Liver (tissue), 9 donors: Measurements from ENCODE around the gene FBXO22. TPM values are rescaled to one million over a fixed set of nuclear protein-coding genes. Genes with fewer than 3 reads are reported as not detected.
"Not testable (repeated sequence)": the region's sequence is repeated elsewhere in the genome, so short reads cannot be mapped to it uniquely, and the experiment has no call there.

Experiments
- DNase-seq: peaks from one replicate; pipeline ENCODE4 v3.0.0-alpha.2; 2017; ENCODE audit warnings: low spot score
- H3K27ac ChIP-seq, 2 donors: one replicate each; pipeline ENCODE4 v1.7.0; 2013; ENCODE audit warnings: inconsistent platforms in 2 of 2, low read length in 2 of 2, control low read depth in 1 of 2, low read depth in 1 of 2, mild to moderate bottlenecking in 1 of 2
- H3K27me3 ChIP-seq, 4 donors: one replicate each; pipeline versions ENCODE4 v1.6.1 to v1.7.0; 2013; ENCODE audit warnings: low read length in 3 of 4, inconsistent platforms in 1 of 4, mild to moderate bottlenecking in 1 of 4, moderate library complexity in 1 of 4; ENCODE audit not compliant: control insufficient read depth in 4 of 4, insufficient read depth in 4 of 4
- H3K36me3 ChIP-seq, 4 donors: one replicate each; pipeline versions ENCODE4 v1.6.1 to v1.7.0; 2013; ENCODE audit warnings: low read length in 3 of 4, mild to moderate bottlenecking in 3 of 4, low read depth in 1 of 4, moderate library complexity in 1 of 4; ENCODE audit not compliant: control insufficient read depth in 4 of 4, insufficient read depth in 3 of 4
- H3K4me1 ChIP-seq, 4 donors: one replicate each; pipeline versions ENCODE4 v1.6.1 to v1.7.0; 2013; ENCODE audit warnings: low read length in 3 of 4, mild to moderate bottlenecking in 3 of 4, moderate library complexity in 1 of 4; ENCODE audit not compliant: control insufficient read depth in 4 of 4, insufficient read depth in 4 of 4
- H3K4me3 ChIP-seq, 3 donors: one replicate each; pipeline versions ENCODE4 v1.6.1 to v1.7.0; 2013; ENCODE audit warnings: low read length in 3 of 3, control low read depth in 1 of 3, low read depth in 1 of 3, mild to moderate bottlenecking in 1 of 3
- H3K9ac ChIP-seq, 2 donors: one replicate each; pipeline ENCODE4 v1.7.0; 2013; ENCODE audit warnings: low read length in 2 of 2, mild to moderate bottlenecking in 2 of 2, moderate library complexity in 2 of 2, control low read depth in 1 of 2, low read depth in 1 of 2
- H3K9me3 ChIP-seq, 4 donors: one replicate each; pipeline versions ENCODE4 v1.6.1 to v1.7.0; 2013; ENCODE audit warnings: low read length in 3 of 4; ENCODE audit not compliant: control insufficient read depth in 4 of 4
- EGR1 ChIP-seq, 2 donors: IDR thresholded peaks; 2 replicates each; pipeline ENCODE4 v1.6.1; 2016 to 2018; ENCODE audit warnings: antibody characterized with exemption in 2 of 2, low read depth in 2 of 2
- FOXA1 ChIP-seq: IDR thresholded peaks from 2 replicates; pipeline ENCODE4 v1.6.1; 2016; ENCODE audit warnings: antibody characterized with exemption
- FOXA2 ChIP-seq: IDR thresholded peaks from 2 replicates; pipeline ENCODE4 v1.6.1; 2016; ENCODE audit warnings: antibody characterized with exemption
- GABPA ChIP-seq, 2 donors: IDR thresholded peaks in 1 of 2; conservative IDR thresholded peaks in 1 of 2; 2 replicates each; pipeline ENCODE4 v1.6.1; 2016; ENCODE audit warnings: antibody characterized with exemption in 2 of 2, mild to moderate bottlenecking in 1 of 2, moderate library complexity in 1 of 2
- HNF4A ChIP-seq, 2 donors: conservative IDR thresholded peaks; 2 replicates each; pipeline ENCODE4 v1.6.1; 2016; ENCODE audit warnings: antibody characterized with exemption in 2 of 2, mild to moderate bottlenecking in 2 of 2
- HNF4G ChIP-seq: IDR thresholded peaks from 2 replicates; pipeline ENCODE4 v1.6.1; 2016; ENCODE audit warnings: antibody characterized with exemption
- JUND ChIP-seq, 2 donors: IDR thresholded peaks; 2 replicates each; pipeline ENCODE4 v1.6.1; 2016; ENCODE audit warnings: antibody characterized with exemption in 2 of 2
- NR2F2 ChIP-seq: IDR thresholded peaks from 2 replicates; pipeline ENCODE4 v1.6.1; 2016; ENCODE audit warnings: antibody characterized with exemption
- RAD21 ChIP-seq, 2 donors: IDR thresholded peaks; 2 replicates each; pipeline ENCODE4 v1.6.1; 2016; ENCODE audit warnings: antibody characterized with exemption in 2 of 2, mild to moderate bottlenecking in 2 of 2
- RXRA ChIP-seq, 2 donors: IDR thresholded peaks; 2 replicates each; pipeline ENCODE4 v1.6.1; 2017 to 2018; ENCODE audit warnings: antibody characterized with exemption in 2 of 2, mild to moderate bottlenecking in 1 of 2
- SP1 ChIP-seq: IDR thresholded peaks from 2 replicates; pipeline ENCODE4 v1.6.1; 2018; ENCODE audit warnings: antibody characterized with exemption, mild to moderate bottlenecking
- TAF1 ChIP-seq: conservative IDR thresholded peaks from 2 replicates; pipeline ENCODE4 v1.6.1; 2016; ENCODE audit warnings: antibody characterized with exemption, mild to moderate bottlenecking
- YY1 ChIP-seq: IDR thresholded peaks from 2 replicates; pipeline ENCODE4 v1.6.1; 2016; ENCODE audit warnings: antibody characterized with exemption, mild to moderate bottlenecking
- whole genome bisulfite sequencing: extraction: QIAGEN DNeasy Blood & Tissue Kit; methylation state at CpG from one replicate; pipeline ENCODE4 v1.1.7; 2013; 5-methylcytosine and 5-hydroxymethylcytosine counted together
- polyA plus RNA-seq, 2 donors: library from polyadenylated mRNA; stranded (reverse) in 1 of 2; unstranded in 1 of 2; fragments of 200-250 nt in 1 of 2; fragments of >200 nt in 1 of 2; fragmentation: Nextera tagmentation in 1 of 2; extraction: Ambion mirVana in 1 of 2; gene quantifications; one replicate each; pipeline versions ENCODE4 v1.2.1 to v1.2.3, GENCODE V29; 2013 to 2015
- total RNA-seq, 2 donors: library from RNA; depleted of rRNA; stranded (reverse); fragments of >200 nt; gene quantifications; one replicate each; pipeline ENCODE4 v1.2.3, GENCODE V29; 2014
- TF ChIP-seq, protein P1 (sequence below): IDR thresholded peaks from 2 replicates; pipeline ENCODE4 v1.6.1; 2016; ENCODE audit warnings: antibody characterized with exemption
- TF ChIP-seq, protein P2 (sequence below): fragments of 150-350 bp; IDR thresholded peaks from 2 replicates; pipeline ENCODE4 v1.5.1; 2017; ENCODE audit warnings: improper control_type of control experiment, low read depth, low read length; ENCODE audit not compliant: missing input control
- TF ChIP-seq, protein P3 (sequence below): IDR thresholded peaks from 2 replicates; pipeline ENCODE4 v1.6.1; 2016; ENCODE audit warnings: antibody characterized with exemption, mild to moderate bottlenecking
- TF ChIP-seq, protein P4 (sequence below): IDR thresholded peaks from 2 replicates; pipeline ENCODE4 v1.6.1; 2016; ENCODE audit warnings: antibody characterized with exemption
- TF ChIP-seq, protein P5 (sequence below): IDR thresholded peaks from 2 replicates; pipeline ENCODE4 v1.6.1; 2016; ENCODE audit warnings: antibody characterized with exemption
- donor health status: healthy.
- donor health status: healthy.
- donor health status: healthy.
- donor health status: healthy.
- donor health status: healthy.

The FBXO22 gene
- total and polyA plus RNA-seq, 4 donors, result 16.8 to 40.8 (median 31.8) TPM

DNA sequence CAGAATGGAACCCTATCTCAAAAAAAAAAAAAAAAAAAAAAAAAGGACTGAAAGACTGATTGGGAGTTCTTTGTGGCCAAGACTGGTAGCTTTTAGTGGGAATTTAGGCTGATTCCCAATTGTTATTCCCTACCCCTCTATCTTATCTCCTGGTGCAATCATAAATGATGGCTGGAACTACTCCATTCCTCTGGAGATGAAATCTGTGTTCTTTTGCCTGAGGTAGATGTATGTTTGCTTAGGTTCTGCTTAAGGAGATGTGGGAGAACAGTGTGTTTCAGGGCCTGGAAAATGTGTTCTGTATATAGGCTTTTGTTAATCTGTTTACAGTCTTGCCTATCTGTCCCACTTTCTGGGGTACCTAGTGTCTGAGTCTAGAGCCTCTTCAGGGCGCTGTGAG lies 40.9 kb upstream of the FBXO22 start (continued):
- TF ChIP-seq TAF1 (no peak), FOXA2 (no peak), HNF4A (conservative IDR thresholded peaks at IDR 0.05) (no peak), RXRA (IDR thresholded peaks at IDR 0.05) (no peak), HNF4G (no peak)
- TF ChIP-seq, protein P1, sequence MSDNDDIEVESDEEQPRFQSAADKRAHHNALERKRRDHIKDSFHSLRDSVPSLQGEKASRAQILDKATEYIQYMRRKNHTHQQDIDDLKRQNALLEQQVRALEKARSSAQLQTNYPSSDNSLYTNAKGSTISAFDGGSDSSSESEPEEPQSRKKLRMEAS, result no peak
- TF ChIP-seq, protein P2, sequence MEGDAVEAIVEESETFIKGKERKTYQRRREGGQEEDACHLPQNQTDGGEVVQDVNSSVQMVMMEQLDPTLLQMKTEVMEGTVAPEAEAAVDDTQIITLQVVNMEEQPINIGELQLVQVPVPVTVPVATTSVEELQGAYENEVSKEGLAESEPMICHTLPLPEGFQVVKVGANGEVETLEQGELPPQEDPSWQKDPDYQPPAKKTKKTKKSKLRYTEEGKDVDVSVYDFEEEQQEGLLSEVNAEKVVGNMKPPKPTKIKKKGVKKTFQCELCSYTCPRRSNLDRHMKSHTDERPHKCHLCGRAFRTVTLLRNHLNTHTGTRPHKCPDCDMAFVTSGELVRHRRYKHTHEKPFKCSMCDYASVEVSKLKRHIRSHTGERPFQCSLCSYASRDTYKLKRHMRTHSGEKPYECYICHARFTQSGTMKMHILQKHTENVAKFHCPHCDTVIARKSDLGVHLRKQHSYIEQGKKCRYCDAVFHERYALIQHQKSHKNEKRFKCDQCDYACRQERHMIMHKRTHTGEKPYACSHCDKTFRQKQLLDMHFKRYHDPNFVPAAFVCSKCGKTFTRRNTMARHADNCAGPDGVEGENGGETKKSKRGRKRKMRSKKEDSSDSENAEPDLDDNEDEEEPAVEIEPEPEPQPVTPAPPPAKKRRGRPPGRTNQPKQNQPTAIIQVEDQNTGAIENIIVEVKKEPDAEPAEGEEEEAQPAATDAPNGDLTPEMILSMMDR, result no peak

- H3K27me3 ChIP-seq, result no peaks in the 10 kb centered on the region
- TF ChIP-seq, protein P1, result no peak
- TF ChIP-seq, protein P3, sequence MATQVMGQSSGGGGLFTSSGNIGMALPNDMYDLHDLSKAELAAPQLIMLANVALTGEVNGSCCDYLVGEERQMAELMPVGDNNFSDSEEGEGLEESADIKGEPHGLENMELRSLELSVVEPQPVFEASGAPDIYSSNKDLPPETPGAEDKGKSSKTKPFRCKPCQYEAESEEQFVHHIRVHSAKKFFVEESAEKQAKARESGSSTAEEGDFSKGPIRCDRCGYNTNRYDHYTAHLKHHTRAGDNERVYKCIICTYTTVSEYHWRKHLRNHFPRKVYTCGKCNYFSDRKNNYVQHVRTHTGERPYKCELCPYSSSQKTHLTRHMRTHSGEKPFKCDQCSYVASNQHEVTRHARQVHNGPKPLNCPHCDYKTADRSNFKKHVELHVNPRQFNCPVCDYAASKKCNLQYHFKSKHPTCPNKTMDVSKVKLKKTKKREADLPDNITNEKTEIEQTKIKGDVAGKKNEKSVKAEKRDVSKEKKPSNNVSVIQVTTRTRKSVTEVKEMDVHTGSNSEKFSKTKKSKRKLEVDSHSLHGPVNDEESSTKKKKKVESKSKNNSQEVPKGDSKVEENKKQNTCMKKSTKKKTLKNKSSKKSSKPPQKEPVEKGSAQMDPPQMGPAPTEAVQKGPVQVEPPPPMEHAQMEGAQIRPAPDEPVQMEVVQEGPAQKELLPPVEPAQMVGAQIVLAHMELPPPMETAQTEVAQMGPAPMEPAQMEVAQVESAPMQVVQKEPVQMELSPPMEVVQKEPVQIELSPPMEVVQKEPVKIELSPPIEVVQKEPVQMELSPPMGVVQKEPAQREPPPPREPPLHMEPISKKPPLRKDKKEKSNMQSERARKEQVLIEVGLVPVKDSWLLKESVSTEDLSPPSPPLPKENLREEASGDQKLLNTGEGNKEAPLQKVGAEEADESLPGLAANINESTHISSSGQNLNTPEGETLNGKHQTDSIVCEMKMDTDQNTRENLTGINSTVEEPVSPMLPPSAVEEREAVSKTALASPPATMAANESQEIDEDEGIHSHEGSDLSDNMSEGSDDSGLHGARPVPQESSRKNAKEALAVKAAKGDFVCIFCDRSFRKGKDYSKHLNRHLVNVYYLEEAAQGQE, result no peak
- TF ChIP-seq RAD21 (IDR thresholded peaks at IDR 0.05) (no peak), YY1 (no peak), SP1 (no peak), RXRA (IDR thresholded peaks at IDR 0.05) (no peak), TAF1 (no peak), GABPA (IDR thresholded peaks at IDR 0.05 in 1 of 2, conservative IDR thresholded peaks at IDR 0.05 in 1 of 2) (no peak), NR2F2 (no peak), JUND (IDR thresholded peaks at IDR 0.05) (no peak), FOXA1 (no peak), HNF4G (no peak), HNF4A (conservative IDR thresholded peaks at IDR 0.05) (no peak), EGR1 (IDR thresholded peaks at IDR 0.05; ENCODE audit: low read depth in 2 of 2) (no peak), FOXA2 (no peak)
- TF ChIP-seq, protein P4, sequence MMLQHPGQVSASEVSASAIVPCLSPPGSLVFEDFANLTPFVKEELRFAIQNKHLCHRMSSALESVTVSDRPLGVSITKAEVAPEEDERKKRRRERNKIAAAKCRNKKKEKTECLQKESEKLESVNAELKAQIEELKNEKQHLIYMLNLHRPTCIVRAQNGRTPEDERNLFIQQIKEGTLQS, result no peak
- TF ChIP-seq, protein P5, sequence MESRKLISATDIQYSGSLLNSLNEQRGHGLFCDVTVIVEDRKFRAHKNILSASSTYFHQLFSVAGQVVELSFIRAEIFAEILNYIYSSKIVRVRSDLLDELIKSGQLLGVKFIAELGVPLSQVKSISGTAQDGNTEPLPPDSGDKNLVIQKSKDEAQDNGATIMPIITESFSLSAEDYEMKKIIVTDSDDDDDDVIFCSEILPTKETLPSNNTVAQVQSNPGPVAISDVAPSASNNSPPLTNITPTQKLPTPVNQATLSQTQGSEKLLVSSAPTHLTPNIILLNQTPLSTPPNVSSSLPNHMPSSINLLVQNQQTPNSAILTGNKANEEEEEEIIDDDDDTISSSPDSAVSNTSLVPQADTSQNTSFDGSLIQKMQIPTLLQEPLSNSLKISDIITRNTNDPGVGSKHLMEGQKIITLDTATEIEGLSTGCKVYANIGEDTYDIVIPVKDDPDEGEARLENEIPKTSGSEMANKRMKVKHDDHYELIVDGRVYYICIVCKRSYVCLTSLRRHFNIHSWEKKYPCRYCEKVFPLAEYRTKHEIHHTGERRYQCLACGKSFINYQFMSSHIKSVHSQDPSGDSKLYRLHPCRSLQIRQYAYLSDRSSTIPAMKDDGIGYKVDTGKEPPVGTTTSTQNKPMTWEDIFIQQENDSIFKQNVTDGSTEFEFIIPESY, result no peak
- TF ChIP-seq, protein P2, result no peak
- H3K9me3 ChIP-seq, result no peaks in the 10 kb centered on the region
- H3K9ac ChIP-seq, result no peak overlapping the region
- H3K36me3 ChIP-seq, result no peaks in the 10 kb centered on the region
- no peak for DNase-seq
- H3K27ac ChIP-seq, result no peak overlapping the region
- H3K4me3 ChIP-seq, result no peak overlapping the region
- no peaks in the 10 kb centered on the region for H3K4me1 ChIP-seq
- 76% methylated on average over 5 of the region's 5 CpGs for WGBS
Observed at GRCh38 chr15:75864213-75865059, 39.2 kb upstream of the FBXO22 start.

DNA sequence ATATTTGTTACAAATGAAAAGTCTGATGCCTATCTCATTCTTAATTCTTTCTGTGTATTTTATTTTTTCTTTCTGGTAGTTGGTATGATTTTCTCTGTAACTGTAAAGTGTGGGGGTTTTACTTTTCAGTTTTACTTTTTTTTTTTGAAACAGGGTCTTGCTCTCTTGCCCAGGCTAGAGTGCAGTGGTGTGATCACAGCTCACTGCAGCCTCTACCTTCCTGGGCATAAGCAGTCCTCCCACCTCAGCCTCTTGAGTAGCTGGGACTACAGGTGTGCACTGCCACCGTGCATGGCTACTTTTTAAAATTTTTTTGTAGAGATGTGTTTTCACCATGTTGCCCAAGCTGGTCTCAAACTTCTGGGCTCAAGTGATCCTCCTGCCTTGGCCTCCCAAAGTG lies 37.6 kb upstream of the FBXO22 start:
- WGBS, result 92% methylated on average over 1 of the region's 1 CpG

More for the DNA sequence above, 37.6 kb upstream of the FBXO22 start:
- not testable (repeated sequence) for H3K36me3 ChIP-seq, H3K27me3 ChIP-seq, H3K9me3 ChIP-seq, H3K4me1 ChIP-seq, H3K4me3 ChIP-seq, H3K27ac ChIP-seq, H3K9ac ChIP-seq, DNase-seq
